ENCODE measurements around the gene SNURF.
"Not testable (repeated sequence)": the region's sequence is repeated elsewhere in the genome, so short reads cannot be mapped to it uniquely, and the experiment has no call there.

SNURF gene, protein sequence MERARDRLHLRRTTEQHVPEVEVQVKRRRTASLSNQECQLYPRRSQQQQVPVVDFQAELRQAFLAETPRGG

DNA sequence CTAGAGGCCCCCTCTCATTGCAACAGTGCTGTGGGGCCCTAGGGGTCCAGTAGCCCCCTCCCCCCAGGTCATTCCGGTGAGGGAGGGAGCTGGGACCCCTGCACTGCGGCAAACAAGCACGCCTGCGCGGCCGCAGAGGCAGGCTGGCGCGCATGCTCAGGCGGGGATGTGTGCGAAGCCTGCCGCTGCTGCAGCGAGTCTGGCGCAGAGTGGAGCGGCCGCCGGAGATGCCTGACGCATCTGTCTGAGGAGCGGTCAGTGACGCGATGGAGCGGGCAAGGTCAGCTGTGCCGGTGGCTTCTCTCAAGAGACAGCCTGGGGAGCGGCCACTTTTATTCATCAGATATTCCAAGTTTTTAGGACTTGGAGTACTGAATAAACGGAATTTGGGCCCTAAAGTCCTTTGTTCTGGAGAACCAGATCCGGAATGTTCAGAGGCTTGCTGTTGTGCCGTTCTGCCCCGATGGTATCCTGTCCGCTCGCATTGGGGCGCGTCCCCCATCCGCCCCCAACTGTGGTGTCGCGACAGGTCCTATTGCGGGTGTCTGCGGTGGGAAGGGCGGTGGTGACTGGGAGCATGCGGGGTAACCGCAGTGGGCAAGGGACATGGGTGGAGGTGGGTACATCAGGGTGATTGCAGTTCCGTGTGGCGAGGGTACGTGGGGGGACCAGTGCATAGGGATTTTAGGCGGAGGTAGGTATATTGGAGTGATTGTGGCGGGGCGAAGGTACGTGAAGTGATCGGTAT is at the start of gene SNURF, which contains the start of gene SNRPN:
SNURF (plus strand) TSS at position 205 of the 748 bp plus-strand sequence; CDS start at position 267, 62 bp downstream.
SNRPN (plus strand) TSS at position 205 of the 748 bp plus-strand sequence. CDS start 19,467 bp downstream, outside the sequence.
- peak; percentile 33 for DNase-seq

DNA sequence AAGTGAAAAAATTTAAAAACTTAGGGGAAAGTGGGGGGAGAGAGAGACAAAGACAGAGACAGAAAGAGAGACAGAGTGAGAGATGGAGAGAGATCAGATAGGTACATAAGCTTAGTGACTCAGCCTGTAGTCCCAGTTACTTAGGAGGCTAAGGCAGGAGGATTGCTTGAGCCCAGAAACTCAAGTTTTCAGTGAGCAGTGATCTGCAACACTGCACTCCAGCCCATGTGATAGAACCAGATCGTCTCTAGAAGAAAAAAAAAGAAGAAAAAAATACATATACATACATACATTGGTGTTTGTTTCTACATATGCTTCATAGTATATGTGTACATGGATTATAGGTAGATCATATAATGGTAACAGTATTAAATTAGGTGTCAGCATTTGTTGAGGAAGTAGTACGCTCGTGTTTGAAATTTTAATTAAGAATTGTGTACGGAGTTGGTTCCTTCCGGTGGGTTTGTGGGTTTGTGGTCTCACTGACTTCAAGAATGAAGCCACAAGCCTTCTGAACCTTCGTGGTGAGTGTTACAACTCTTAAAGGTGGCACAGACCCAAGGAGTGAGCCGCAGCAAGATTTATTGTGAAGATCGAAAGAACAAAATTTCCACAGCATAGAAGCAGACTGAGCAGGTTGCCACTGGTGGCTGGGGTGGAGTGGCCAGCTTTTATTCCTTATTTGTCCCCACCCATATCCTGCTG is 38.3 kb upstream of the SNURF start:
- DNase-seq, result no peak

DNA sequence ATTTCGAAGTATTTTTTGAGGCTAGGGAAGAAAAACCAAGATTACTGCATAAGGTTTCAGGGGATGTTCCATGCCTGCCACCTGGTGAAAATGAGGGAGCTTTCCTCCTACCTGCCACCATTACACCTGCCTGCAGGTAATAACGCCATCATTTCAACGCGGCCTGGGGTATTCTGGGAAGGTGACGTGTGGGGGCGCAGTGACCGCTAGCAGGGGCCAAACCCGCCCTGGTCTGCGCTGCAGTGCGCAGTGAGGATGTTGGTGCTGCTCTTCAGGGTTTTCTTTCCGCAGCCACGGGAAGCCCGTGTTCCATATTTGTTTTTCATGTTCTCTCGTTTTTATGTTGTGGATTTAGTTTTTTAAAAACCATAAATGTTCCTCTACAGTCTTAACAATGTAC is 37.4 kb upstream of the SNURF start:
- no peak for DNase-seq

DNA sequence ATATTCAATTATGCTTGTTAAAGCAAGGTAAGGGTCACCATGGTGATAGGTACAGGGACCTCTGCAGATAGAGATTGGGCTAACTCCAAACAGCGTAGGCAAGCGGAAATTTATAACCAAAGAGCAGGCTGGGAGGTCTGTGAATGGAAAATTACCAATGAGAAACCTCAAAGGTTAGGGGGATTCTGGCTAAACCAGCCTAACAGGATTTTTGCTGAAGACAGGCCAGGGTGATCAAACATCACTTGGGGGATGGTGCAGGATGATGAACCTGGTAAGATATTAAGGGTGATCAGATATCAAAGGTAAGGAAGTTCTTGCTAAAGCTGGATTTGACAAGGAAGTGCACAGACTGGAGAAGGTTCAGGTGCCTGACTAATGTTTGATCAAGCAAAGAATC is 35.3 kb upstream of the SNURF start:
- DNase-seq, result peak; percentile 24

DNA sequence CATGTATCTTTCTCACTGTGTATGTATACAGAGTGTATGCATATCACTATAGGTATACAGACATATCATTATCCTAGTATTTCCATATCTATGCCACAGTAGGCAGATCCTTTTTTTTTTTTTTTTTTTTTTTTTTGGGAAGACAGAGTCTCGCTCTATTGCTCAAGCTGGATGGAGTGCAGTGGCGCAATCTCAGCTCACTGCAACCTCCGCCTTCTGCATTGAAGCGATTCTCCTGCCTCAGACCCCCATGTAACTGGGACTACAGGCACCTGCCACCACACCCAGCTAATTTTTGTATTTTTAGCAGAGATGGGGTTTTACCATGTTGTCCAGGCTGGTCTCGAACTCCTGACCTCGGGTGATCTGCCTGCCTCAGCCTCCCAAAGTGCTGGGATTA is 32.0 kb upstream of the SNURF start:
- not testable (repeated sequence) for DNase-seq

DNA sequence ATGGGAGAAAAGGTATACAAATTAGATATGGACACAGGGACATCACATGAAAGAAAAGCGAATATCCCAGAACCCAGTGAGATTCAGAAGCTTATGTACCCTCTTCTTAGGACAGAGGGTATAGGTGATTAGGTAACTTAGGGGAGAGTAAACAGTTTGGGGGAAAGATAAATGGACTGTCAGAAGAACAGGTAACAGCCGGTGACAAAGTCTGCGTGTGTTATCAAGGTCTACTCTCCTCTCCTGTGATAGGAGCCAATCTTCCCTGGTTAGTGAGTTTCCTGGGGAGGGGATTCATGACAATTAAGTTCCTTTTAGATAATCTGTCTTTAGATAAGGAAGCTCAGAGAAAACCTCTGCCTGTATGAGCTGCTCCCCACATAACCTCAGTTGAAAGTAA is 30.6 kb upstream of the SNURF start:
- DNase-seq, result no peak

DNA sequence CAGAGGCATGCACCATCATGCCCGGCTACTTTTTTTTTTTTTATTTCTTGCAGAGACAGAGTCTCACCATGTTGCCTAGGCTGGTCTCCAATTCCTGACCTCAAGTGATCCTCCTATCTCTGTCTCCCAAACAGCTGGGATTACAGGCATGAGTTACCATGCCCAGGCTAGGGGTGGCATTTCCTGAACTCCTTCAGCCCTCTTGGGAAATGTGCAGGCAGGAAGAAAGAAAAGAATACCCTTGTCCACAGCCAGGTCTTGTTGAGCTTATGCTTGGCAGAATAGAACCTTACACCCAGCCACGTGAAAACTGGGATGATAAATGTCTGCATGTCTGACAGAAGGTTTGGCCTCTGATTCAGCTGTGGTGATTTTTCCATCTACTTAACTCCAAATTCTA is 30.2 kb upstream of the SNURF start:
- DNase-seq, result no peak

DNA sequence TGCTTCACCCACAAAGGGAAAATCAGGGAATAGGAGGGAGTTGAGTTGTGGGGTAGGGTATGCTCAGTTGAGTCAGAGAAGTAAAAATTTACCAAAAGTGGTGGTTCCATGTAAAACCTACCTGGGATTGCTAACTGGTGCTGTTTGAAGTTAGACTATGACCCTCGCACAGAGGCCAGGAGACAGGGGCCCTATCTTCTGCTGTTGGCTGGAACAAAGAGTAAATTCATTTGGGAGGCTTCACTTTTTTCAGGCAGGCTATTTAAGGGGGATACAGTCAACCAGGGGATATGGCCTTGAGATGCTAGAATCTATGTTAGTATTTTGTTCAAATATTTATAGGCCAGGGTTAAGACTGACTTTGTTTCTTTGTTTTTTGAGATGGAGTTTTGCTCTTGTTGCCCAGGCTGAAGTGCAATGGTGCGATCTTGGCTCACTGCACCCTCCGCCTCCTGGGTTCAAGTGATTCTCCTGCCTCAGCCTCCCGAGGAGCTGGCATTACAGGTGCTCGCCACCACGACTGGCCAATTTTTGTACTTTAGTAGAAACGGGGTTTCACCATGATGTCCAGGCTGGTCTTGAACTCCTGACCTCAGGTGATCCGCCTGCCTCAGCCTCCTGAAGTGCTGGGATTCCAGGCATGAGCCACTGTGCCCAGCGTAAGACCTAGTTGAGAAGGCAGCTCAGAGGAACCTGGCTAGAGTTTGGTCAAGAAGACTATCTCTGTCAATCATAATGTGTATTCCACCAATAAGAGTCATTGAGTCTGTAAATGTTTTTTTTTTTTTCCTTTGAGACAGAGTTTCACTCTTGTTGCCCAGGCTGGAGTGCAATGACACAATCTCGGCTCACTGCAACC is 22.7 kb upstream of the SNURF start:
- not testable (repeated sequence) for DNase-seq

DNA sequence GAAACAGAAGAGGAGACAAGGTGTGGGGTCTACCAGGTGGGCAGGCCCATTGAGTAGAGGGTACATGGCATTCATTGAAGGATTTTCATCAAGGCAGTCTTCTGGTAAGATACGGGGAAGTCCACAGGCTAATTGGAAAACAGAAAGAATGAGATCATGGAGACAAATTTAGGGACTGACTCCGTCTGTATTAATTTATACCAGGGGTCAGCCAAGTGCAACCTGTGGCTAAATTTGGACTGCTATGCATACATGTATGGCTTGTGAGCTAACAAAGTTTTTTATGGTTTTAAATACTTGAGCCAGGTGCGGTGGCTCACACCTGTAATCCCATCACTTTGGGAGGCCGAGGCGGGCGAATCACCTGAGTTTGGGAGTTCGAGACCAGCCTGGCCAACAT is 21.1 kb upstream of the SNURF start:
- no peak for DNase-seq

DNA sequence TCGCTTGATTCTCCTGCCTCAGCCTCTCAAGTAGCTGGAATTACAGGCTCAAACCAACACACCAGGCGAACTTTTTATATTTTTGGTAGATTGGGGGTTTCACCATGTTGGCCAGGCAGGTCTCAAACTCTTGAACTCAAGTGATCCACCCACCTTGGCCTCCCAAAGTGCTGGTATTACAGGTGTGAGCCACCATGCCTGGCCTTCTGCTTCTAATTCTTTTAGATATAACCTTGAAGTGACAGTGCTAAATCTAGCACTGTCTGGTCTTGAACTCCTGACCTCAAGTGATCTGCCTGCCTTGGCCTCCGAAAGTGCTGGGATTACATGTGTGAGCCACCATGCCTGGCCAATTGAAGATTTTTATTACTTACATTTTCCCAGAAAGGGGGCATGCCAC is 16.6 kb upstream of the SNURF start:
- not testable (repeated sequence) for DNase-seq

DNA sequence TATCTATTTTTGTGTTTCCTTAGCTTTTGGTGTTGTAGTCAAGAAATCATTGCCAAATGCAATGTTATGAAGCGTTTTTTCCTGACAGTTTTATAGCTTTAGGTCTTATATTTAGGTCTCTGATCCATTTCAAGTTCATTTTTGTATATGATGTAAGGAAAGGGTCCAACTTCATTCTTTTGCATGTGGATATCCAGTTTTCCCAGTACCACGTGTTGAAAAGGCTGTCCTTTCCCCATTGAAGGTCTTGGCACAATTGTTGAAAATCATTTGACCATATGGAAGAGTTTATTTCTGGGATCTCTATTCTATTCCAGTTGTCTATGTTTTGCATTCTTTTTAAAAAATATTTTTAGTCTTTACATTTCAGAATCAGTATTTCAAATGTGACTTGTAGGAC is 14.6 kb upstream of the SNURF start:
- DNase-seq, result no peak

DNA sequence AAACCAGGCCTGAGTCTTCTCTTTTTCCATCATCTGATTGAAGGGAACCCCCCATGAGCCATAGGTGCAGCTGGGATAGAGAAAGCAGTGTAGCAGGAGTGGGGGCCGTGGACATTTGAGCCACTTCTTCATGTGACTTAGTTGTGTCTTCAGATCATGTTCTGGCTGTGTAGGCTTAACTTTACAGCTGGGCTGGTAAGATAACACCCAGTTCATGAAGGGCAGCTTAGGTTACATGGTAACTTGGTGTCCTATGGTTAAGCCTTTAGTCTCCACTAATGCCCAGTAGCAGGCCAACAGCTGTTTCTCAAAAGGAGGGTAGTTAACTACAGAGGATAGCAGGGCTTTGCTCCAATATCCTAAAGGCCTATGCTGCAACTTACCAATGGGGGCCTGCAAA is 11.4 kb upstream of the SNURF start:
- DNase-seq, result no peak

DNA sequence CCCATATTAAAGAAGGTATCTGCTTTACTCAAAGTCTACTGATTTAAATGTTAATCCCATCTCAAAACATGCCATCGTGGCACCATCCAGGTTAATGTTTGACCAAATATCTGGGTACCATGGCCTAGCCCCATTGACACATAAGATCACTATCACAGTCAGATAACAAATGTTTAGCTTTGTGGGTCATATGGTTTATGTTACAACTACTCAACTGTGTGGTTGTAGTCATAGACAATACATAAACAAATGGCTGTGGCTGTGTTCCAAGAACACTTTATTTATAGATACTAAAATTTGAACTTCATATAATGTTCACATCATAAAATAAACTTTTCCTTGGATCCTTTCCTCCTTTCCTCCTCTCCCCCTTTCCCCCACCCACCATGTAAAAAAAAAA is 9.8 kb upstream of the SNURF start:
- peak; percentile 21 for DNase-seq

DNA sequence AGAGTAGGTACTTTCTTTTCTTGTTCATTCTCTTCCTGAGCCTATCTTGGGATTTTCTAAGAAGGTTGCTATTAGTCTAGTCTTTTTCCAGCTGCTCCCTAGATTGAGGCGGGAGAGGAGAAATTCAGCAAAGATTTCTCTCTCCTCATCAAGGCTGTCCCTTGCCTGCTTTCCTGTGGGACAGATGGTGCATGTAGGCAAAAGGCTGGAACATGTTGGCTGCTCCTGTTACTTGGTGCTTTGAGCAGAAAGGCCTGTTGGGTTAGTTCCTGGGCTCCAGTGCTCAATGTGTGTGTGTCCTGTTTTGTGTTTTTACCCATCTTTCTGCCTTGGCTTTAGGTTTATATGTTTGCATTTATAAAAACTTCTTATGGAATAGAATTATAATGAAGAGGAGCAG is 9.1 kb upstream of the SNURF start:
- DNase-seq, result no peak

DNA sequence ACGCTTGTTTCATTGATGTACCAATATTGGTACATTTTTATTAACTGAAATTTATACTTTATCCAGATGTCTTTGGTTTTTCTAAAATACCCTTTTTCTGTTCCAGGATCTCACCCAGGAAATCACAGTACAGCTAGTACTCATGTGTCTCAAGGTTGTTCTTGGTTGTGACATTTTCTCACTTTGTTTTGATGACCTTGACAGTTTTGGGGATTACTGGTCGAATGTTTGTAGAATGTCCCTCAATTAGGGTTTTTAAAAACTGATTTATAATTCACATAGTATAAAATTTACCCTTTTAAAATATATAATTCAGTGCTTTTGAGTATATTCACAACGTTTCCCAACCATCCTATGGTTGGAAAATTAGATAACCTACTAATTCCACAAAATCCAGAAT is 6.3 kb upstream of the SNURF start:
- no peak for DNase-seq

DNA sequence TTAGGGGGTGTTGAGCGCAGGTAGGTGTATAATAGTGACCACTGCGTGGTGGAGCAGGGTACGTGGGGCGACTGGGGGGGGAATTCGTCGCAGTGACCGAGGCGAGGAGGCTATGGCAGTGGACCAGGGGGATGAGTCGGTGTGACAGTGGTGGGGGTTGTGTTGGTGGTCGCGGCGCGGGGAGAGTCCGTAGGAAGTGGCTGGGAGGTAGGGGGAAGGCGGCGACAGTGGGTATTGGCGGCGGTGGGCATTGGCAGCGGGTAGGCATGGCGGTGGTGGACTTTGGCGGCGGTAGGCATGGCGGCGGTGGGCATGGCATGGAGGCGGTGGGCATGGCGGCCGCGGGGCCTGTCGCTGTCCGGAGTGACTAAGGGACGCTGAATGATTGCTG is 739 bp downstream of the SNURF start:
- peak; percentile 3 for DNase-seq

DNA sequence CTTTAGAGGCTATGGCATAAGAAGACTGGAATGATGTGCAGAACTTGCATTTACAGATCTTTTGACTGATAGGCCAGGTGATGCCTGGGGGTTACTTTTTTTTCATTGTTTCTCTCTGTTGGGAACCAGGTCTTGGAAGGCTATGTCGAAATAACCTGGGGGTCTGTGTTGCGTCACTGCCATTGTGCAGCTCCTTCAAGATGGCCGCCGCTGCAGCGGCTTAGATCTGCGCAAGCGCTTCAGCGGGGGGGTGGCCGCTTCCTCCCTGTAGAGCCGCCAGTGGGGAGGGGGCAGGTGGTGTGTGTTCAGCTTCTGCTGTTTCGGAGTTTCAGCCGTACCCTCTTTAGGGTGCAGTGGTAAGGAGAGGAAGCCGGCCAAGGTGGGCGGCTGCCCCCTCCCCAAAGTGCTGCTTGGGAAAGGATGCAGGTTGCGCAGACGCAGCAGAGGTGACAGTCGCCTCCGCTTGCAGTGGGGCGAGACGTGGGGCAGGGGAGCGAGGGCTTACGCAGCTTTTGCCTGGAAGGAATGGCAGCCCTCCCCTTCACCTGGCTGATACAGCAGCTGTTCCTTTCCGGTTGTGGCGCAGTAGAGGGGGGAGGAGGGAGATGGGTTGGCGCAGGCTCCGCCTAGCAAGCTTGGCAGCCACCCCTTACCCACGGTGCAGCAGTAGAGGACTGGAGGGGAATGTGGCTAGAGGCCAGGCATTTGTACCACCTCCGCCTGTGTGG is 1.5 kb downstream of the SNURF start:
- peak; percentile 77 for DNase-seq

DNA sequence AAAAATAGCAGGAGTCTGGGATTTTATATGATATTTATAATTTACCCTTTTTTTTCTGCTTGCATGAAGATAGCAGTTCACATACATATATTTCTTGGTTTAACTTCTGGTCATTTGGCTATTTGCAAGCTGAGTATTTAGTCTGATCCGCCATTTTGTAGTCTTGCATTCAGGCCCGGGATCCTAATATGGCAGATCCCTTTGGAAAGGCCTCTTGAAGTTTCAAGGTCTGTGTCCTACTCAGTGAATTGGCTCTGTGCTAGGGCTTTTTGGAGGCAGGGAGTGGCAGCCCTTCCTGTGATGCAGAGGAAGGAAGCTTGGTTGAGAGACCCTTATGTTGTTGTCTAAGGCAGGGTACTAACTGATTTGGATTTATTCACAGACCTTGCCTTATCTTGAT is 2.9 kb downstream of the SNURF start:
- peak; percentile 26 for DNase-seq

DNA sequence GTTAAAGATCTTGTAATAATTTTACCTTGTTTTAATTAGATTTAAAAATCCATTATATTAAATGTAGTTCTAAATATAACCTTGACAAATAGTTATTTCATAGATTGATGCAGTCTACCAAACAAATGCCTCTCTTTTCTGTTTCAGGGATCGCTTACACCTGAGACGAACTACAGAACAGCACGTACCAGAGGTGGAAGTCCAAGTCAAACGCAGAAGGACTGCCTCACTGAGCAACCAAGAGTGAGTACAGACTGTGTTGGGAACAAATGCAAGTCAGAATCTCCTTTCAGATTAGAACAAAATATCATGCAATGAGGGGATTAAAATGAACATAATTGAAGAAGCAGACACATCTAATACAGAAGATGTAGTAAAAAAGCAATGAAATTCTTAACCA is 7.2 kb downstream of the SNURF start:
- no peak for DNase-seq

DNA sequence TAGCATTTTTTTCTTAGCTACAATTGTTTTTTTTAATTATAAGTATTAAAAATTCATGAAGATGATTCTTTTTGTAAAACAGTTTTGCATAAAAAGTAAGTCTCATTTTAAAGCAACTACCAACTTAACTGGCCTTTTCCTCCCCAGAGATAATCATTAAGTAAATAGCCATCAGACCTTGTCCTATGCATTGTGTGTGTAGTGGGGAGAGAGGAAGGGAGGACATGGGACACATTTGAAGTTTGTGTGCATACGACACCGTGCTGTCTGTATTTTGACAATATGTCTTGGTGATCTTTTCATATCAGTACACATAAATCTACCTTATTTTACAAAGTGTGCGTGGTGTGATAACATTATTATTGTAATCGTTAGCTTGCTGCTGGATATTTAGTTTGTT is 8.1 kb downstream of the SNURF start:
- no peak for DNase-seq

DNA sequence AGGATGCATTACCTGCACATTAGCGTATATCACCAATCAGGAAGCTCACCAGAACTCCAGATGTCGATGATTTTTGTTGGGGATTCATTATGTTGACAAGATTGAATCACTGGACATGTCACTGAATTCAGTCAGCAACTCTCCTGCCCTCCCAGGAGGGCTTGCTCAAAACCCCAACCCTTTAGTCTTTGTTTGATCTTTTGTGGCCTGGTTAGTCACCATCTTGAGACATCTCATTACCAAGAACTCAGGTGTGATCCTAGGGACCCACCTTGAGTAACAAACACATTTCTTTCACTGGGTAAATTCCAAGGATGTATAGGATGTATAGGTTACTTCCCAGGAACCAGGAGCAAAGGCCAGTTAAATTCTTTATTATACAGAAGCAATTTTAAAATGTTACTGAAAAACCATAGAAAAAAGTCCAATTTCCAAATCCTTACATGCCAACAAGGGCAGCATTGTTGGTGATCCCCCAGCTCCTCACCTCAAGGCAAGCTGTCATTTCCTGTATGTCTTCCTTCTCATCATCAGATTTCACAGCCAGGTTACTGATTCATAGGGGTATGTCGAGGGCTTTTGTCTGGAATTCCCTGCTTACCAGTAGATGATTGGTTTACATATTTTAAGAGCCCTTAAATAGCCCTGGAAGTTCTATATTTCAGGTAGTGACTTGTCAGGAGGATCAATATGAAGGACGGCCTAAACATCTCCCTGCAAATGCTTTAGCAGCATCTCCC is 11.7 kb downstream of the SNURF start:
- no peak for DNase-seq

DNA sequence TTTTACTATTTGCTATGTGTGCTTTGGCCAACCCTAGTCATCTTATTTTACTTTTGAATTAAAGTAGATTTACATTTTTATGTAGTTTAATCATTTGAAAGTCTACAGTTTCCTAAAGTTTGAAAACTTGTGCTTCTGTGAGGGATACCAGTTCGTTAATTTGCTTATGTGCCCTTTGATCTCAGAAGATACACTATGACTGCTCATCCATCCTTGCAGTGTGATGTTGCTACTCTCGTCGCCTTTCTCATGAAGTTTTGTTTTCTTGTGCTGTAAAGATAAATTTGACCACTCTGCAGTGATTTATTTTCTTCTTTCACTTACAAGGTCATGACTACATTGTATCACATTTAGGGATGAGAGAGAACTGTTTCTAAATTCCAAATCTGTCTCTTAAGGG is 16.3 kb downstream of the SNURF start:
- no peak for DNase-seq

Measured in DMS79 treated with DMSO at 0.1 percent for 48 hours (cell line).